Fibroblast of the aortic adventitia (primary cell): ENCODE results near the gene SLCO3A1. TPM values are rescaled to one million over a fixed set of nuclear protein-coding genes. Genes with fewer than 3 reads are reported as not detected.

Experiments used
- DNase-seq: peaks from one replicate; pipeline ENCODE4 v3.0.0-alpha.2; 2010; ENCODE audit warnings: low read depth
- H3K4me3 ChIP-seq: 2 replicates; pipeline ENCODE4 v1.5.1; 2011; ENCODE audit warnings: low read depth, mild to moderate bottlenecking, control low read depth, low read length, moderate library complexity
- total RNA-seq: library from RNA; depleted of rRNA; stranded (reverse); fragments of >200 nt; gene quantifications from 2 replicates; pipeline ENCODE4 v1.2.3, GENCODE V29; 2012; ENCODE audit warnings: low replicate concordance
- TF ChIP-seq, protein P1 (sequence below): IDR thresholded peaks from 2 replicates; pipeline ENCODE4 v1.5.1; 2011; ENCODE audit warnings: mild to moderate bottlenecking, low read length, control low read depth, inconsistent platforms; ENCODE audit not compliant: insufficient read depth

SLCO3A1 gene
- total RNA-seq, 1 donor, result 8.9 TPM

DNA sequence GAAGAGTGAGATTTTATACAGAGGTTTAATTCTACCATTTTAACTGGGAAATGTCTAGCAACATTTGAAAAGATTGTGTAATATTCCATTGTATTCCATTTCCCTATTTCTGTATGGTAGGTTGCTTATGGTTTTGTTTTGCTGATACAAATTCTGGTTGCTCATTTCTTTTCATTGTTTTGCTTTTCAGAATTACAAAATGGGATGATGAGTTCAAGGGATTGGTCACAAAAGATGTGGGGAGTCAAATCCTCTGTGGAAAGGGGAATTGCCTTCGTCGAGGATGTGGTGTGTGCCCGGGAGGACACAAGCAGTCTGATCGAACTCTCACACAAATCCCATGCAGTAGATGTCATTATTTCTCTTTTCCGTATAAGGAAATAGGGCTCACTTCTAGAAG, 18.3 kb downstream of the SLCO3A1 start:
- H3K4me3 ChIP-seq, result no peak overlapping the region
- no peak for DNase-seq
- TF ChIP-seq, protein P1, sequence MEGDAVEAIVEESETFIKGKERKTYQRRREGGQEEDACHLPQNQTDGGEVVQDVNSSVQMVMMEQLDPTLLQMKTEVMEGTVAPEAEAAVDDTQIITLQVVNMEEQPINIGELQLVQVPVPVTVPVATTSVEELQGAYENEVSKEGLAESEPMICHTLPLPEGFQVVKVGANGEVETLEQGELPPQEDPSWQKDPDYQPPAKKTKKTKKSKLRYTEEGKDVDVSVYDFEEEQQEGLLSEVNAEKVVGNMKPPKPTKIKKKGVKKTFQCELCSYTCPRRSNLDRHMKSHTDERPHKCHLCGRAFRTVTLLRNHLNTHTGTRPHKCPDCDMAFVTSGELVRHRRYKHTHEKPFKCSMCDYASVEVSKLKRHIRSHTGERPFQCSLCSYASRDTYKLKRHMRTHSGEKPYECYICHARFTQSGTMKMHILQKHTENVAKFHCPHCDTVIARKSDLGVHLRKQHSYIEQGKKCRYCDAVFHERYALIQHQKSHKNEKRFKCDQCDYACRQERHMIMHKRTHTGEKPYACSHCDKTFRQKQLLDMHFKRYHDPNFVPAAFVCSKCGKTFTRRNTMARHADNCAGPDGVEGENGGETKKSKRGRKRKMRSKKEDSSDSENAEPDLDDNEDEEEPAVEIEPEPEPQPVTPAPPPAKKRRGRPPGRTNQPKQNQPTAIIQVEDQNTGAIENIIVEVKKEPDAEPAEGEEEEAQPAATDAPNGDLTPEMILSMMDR, result no peak

DNA sequence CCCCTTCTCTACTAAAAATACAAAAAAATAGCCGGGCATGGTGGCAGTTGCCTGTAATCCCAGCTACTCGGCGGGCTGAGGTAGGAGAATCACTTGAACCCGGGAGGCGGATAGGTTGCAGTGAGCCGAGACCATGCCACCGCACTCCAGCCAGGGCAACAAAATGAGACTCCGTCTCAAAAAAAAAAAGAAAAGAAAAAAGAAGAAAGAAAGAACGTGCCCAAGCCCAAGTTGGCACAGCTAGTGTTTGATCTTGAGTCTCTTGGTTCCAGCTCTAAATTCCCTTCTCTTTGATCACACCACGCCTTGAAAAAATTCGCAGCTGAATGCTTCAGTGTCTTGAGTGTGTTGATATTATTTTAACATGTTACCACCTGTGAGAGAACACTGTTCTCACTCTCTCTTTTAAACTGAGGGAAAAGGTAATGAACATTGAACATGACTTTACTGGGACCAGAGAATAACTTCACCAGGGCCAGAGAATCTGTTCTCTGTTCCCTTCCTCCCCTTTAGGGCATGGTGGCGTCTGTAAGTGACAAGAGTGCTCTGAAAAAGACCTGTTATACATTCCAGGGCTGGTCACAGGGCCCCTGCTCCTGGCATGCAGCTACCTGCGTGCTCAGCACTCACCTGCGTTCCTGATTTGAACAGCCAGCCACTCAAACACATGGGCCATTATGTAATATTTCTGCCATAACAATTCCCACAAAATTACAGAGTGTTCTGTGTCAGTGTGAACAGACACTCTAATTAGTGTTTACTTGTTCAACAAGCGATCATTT, 19.0 kb downstream of the SLCO3A1 start:
- DNase-seq, result no peak
- TF ChIP-seq, protein P1, result no peak

DNA sequence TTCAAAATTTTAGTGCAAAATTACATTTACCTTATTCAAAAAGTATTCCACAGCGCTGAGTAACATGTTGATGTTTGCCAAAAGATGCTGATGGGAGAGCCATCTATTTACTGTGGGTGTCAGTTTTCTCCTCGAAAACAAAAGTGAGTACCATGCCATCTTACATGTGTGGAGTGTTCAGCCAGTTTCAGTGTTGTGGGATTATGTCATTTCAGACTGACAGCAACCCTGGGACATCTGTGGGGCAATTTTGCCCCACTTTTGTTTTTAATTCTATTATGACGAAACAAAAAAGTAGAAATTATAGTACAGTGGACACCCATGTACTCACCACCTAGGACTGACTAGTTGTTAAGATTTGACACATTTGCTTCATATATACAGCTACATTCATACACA, 19.6 kb downstream of the SLCO3A1 start:
- TF ChIP-seq, protein P1, result no peak
- no peak for DNase-seq
- no peak overlapping the region for H3K4me3 ChIP-seq

More for the DNA sequence above, 19.0 kb downstream of the SLCO3A1 start:
- H3K4me3 ChIP-seq, result no peak overlapping the region

DNA sequence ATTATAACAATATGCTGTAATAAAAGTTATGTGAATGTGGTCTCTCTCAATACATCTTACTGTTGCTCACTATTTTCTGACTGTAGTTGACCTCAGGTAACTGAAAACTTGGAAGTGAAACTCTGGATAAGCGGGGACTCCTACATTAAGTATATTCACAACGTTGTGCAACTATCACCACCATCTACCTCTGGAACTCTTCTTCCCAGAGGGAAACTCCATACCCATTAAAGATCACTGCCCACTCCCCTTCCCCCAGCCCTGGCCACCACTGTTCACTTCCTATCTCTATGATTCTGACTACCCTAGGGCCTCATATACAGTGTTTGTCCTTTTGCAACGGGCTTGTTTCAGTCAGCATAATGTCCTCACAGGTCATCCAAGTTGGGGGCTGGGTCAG, 20.7 kb downstream of the SLCO3A1 start:
- no peak overlapping the region for H3K4me3 ChIP-seq
- no peak for DNase-seq
- TF ChIP-seq, protein P1, result no peak

DNA sequence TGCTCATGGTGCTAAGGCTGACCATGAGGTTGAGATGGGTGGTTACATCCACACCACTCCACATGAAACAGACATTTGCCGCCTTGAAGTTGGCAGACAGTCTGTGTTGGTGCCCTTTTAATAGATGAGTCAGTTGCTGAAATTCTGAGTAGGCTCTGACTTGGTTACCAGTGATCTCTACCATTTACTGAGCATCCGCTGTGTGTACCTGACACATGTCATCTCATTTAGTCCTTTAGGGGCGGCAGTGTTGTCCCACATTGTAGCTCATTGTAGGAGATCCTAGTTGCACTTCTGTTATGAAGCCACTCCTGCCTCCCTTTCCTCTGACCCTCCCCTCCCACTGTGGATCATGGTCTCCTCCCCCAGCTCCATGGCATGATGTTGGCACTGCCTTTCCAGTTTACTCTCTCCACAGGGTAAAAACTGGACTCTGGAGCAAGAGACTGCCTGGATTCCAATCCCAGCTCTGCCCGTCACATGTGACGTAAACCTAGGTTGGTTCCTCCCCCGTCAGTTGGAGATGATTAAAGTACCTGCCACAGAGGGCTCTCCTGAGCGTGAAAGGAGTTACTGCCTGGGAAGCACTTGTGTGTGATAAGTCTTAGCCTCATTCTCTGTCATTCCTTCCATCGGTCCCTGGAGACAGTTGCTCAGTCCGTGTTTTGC, 21.6 kb downstream of the SLCO3A1 start:
- no peak overlapping the region for H3K4me3 ChIP-seq
- TF ChIP-seq, protein P1, result no peak
- DNase-seq, result no peak

DNA sequence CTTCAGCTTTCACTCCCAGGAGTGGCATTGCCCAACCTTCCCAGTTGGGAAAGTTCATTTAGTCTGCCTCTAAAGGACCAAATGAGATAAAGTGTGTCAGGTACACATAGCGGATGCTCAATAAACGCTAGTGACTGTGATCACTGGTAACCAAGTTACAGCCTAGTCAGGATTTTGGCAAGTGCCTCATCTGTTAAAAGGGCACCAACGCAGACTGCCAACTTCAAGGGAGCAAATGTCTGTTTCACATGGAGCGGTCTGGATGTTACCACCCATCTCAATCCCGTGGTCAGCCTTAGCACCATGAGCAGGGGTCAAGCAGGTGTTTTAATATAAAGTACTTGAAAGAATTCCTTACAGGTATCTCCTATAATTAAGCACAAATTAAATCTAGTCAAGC, 22.7 kb downstream of the SLCO3A1 start:
- DNase-seq, result no peak
- TF ChIP-seq, protein P1, result no peak
- no peak overlapping the region for H3K4me3 ChIP-seq
